Right renal pelvis (tissue), 4 donors: ENCODE results near the gene ATAD3B. TPM values are rescaled to one million over a fixed set of nuclear protein-coding genes. Genes with fewer than 3 reads are reported as not detected.

Experiments used
- DNase-seq, 4 donors: peaks; one replicate each; pipeline ENCODE4 v3.0.0-alpha.2; 2013; ENCODE audit warnings: low read depth in 4 of 4, low spot score in 3 of 4, missing footprints in 1 of 4
- polyA plus RNA-seq, 4 donors: library from polyadenylated mRNA; unstranded; fragments of 120-200 nt; gene quantifications; one replicate each; pipeline ENCODE4 v1.2.1, GENCODE V29; 2013; ENCODE audit not compliant: insufficient read length in 4 of 4

ATAD3B gene
- polyA plus RNA-seq, 4 donors: 9.1 to 15.9 (median 12.4) TPM

DNA sequence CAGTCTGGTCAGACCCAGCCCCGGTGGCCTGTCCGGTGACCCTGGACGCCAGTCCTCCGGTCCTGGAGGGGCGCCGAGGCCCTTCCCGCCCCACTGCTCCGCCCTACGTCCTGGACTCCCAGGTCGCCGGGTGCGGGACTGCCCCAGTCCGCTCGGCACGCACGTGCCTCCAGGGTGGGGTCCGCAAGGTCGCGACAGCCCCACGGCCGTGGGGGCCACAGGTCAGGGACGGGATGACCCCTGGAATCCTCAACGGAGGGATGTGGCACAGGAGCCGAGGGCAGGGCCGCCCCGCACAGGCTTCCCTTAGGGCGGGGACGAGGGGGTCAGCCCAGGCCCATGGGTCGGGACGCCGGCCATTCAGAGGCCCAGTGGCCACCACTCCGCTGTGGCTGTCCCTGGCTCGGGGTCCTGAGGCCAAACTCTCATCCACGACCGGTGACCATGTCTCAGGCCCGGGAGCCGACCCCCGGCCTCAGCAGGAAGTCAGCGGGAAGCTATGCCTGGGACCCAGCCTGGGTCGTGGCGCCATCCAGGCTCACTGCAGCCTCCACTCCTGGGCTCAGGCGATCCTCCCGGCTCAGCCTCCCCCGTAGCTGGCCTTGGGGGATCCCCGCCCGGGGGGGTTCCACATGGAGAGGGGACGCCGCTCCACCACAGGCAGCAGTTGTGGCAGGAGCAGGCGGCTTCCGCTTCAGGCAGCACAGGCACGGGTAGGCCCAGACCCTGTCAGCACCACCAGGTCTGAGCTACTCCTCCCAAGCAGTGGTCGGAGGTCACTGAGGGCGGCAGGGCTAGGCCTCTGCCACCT, 69.5 kb downstream of the ATAD3B start:
- DNase-seq: no peak

DNA sequence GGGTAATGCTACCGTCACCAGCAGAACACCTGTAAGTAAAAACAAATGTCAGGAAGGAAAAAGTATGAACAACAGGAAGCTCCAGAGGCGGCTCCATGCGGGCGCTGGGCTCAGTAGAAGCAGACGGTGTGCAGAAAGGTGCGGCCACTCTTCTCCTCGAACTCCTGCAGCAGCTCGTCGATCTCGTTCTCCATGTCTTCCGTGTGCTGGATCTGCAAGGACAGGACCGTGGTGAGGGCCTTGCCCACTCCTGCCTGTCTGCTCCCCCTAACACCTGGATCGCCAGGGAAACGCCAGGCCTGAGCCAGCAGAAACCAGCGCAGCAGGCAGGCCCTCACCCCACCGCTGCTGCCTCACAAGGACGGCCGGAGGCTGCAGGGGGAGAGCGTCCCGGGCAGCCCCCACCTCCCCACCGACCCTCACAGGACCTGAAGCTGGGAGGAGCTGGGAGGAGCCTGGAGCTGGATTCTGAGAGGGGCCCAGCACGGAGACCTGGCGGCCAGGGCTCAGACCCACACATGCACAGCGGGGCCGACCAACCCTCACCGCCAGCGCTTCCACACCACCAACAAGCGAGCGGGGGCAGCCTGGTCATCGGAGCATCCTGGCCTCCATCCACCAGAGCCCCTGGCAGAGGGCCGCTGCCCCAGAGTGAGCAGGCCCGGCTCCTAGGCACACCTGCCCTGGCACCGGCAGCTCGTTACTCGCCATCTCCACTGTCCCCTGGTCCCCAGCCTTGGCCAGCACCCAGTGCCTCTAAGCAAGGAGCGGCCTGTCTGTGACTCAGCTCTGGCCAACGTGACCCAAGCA, 70.6 kb downstream of the ATAD3B start:
- DNase-seq: no peak

DNA sequence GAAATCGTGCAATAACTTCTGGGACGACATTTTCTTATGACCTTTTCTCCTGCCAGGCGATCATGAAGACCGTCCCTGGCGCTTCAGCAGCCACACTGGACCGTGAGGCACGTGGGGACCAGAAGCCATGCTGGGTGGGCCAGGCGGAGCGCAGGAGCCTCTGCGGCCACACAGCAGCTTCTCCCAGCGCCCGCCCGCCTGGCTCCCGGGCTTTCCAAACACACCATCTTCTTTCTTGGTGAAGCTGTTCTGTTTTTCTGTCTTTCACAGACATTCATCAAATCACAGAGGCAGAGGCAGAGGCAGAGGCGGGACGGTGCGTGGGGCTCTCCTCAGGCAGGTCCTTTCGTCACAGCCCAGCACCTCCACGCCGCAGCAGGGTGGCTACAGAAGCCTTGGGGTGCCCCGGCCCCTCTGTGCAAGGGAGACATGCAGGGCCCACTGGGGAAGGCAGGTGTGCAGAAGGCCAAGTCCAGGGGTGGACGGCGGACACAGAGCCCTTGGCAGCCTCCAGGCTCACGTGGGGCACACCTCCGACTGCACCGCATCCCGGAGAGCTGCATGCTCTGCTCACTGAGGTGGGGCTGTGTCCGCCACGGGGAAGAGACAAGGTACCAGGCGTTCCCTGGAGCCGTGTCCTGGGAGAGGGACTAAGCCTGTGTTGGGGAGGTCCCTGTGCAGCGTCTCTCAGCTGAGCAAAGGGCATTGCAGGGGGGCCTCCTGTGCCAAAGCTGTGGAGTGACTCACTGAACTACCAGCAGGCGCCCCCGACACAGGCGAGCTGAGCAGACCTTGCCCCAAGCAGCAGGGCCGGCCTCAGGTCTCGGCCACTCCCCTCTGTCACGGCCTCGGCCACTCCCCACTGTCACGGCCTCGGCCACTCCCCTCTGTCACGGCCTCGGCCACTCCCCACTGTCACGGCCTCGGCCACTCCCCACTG, 71.5 kb downstream of the ATAD3B start:
- DNase-seq: no peak

DNA sequence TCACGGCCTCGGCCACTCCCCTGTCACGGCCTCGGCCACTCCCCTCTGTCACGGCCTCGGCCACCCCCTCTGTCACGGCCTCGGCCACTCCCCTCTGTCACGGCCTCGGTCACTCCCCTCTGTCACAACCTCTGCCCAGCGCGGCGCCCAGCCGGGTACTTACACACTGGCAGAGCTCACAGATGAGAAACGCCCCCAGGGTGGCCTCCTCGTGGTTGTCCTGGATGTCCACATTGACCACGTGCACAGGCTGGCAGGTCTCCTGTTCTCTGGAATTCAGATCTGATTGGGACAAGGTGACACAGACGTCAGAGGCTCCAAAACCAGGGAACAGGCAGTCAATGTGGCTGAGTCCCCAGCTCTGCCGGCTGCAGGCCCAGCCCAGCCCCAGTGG, 72.1 kb downstream of the ATAD3B start:
- DNase-seq: no peak

DNA sequence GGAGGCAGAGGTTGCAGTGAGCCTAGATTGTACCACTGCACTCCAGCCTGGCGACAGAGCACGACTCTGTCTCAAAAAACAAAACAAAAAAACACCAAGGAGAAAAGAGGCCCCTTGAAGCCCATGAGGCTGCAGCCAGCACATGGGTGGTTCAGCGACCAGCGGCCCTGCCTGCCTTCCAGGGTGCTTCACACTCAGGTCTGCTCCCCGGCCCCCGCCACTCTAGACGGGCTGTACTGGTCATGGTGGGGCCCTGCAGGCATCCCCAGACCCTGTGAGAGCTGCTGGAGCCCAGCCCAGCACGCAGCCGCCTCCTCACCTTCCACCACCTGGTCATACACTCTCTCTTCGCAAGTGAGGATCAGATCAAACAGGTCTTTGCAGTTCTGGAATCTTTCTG, 73.0 kb downstream of the ATAD3B start:
- no peak for DNase-seq

Other genes starting within 250 kb of the ATAD3B start
- gene SDF4, start 239.8 kb upstream of the ATAD3B start, polyA plus RNA-seq: 100 to 1,000 TPM; 115 to 137 (median 133) TPM
- 10 to 100 TPM; 18.0 to 28.4 (median 20.6) TPM for gene B3GALT6, start 239.5 kb upstream of the ATAD3B start, polyA plus RNA-seq
- gene C1QTNF12, start 225.0 kb upstream of the ATAD3B start, polyA plus RNA-seq: 10 to 100 TPM in 2 of 4 donors, 1 to 10 TPM in 2; 9.0 to 20.6 (median 9.9) TPM
- 10 to 100 TPM; 47.7 to 57.5 (median 52.6) TPM for gene UBE2J2, start 197.9 kb upstream of the ATAD3B start, polyA plus RNA-seq
- gene SCNN1D, start 191.3 kb upstream of the ATAD3B start, polyA plus RNA-seq: 1 to 10 TPM; 4.2 to 8.5 (median 4.9) TPM
- gene ACAP3, start 163.8 kb upstream of the ATAD3B start, polyA plus RNA-seq: 10 to 100 TPM; 21.7 to 38.7 (median 24.4) TPM
- gene PUSL1, start 163.2 kb upstream of the ATAD3B start, polyA plus RNA-seq: 10 to 100 TPM in 1 of 4 donors, 1 to 10 TPM in 3; 6.5 to 12.2 (median 7.2) TPM
- 100 to 1,000 TPM; 104 to 117 (median 110) TPM for gene INTS11, start 147.1 kb upstream of the ATAD3B start, polyA plus RNA-seq
- gene CPTP, start 147.0 kb upstream of the ATAD3B start, polyA plus RNA-seq: 10 to 100 TPM; 11.6 to 20.7 (median 14.5) TPM
- gene TAS1R3, start 140.5 kb upstream of the ATAD3B start, polyA plus RNA-seq: under 1 TPM; 0.22 to 0.56 (median 0.33) TPM
- 10 to 100 TPM; 27.0 to 56.4 (median 28.5) TPM for gene DVL1, start 122.3 kb upstream of the ATAD3B start, polyA plus RNA-seq
- 100 to 1,000 TPM; 177 to 242 (median 190) TPM for gene MXRA8, start 113.2 kb upstream of the ATAD3B start, polyA plus RNA-seq
- gene AURKAIP1, start 96.6 kb upstream of the ATAD3B start, polyA plus RNA-seq: 100 to 1,000 TPM in 1 of 4 donors, 10 to 100 TPM in 3; 63.0 to 110 (median 64.3) TPM
- gene CCNL2, start 72.4 kb upstream of the ATAD3B start, polyA plus RNA-seq: 100 to 1,000 TPM; 232 to 273 (median 238) TPM
- gene MRPL20, start 64.5 kb upstream of the ATAD3B start, polyA plus RNA-seq: 100 to 1,000 TPM; 110 to 137 (median 115) TPM
- 10 to 100 TPM in 2 of 4 donors, 1 to 10 TPM in 2; 6.6 to 19.9 (median 11.9) TPM for gene ANKRD65, start 50.5 kb upstream of the ATAD3B start, polyA plus RNA-seq
- 10 to 100 TPM; 53.9 to 92.3 (median 63.1) TPM for gene VWA1, start 36.1 kb upstream of the ATAD3B start, polyA plus RNA-seq
- 1 to 10 TPM; 1.4 to 3.1 (median 3.1) TPM for gene ATAD3C, start 22.1 kb upstream of the ATAD3B start, polyA plus RNA-seq
- 10 to 100 TPM; 20.2 to 25.6 (median 21.4) TPM for gene ATAD3A, start 40.4 kb downstream of the ATAD3B start, polyA plus RNA-seq
- gene TMEM240, start 68.9 kb downstream of the ATAD3B start, polyA plus RNA-seq: 1 to 10 TPM; 4.4 to 9.2 (median 4.9) TPM
- 10 to 100 TPM; 86.8 to 95.0 (median 91.0) TPM for gene SSU72, start 103.1 kb downstream of the ATAD3B start, polyA plus RNA-seq
- gene FNDC10, start 128.4 kb downstream of the ATAD3B start, polyA plus RNA-seq: 1 to 10 TPM; 1.5 to 4.5 (median 2.6) TPM
- 10 to 100 TPM; 32.2 to 63.4 (median 38.2) TPM for gene MIB2, start 143.7 kb downstream of the ATAD3B start, polyA plus RNA-seq
- gene MMP23B, start 160.4 kb downstream of the ATAD3B start, polyA plus RNA-seq: 10 to 100 TPM; 16.9 to 38.6 (median 21.7) TPM
- gene CDK11B, start 187.2 kb downstream of the ATAD3B start, polyA plus RNA-seq: 10 to 100 TPM; 38.0 to 42.2 (median 40.9) TPM
- 10 to 100 TPM; 68.3 to 81.6 (median 70.9) TPM for gene SLC35E2B, start 221.0 kb downstream of the ATAD3B start, polyA plus RNA-seq